Ishikawa (cell line): ENCODE results near the gene CUBN.

ENCODE experiments used
- CEBPB ChIP-seq: IDR thresholded peaks from 2 replicates; pipeline ENCODE4 v1.6.1; 2012
- CREB1 ChIP-seq: IDR thresholded peaks from 2 replicates; pipeline ENCODE4 v1.6.1; 2012; ENCODE audit warnings: low read depth
- EGR1 ChIP-seq: IDR thresholded peaks from 2 replicates; pipeline ENCODE4 v1.6.1; 2012
- EP300 ChIP-seq: IDR thresholded peaks from 2 replicates; pipeline ENCODE4 v1.6.1; 2012; ENCODE audit warnings: borderline replicate concordance
- FOXM1 ChIP-seq: IDR thresholded peaks from 2 replicates; pipeline ENCODE4 v1.6.1; 2012; ENCODE audit warnings: low read depth, borderline replicate concordance
- NFIC ChIP-seq: IDR thresholded peaks from 2 replicates; pipeline ENCODE4 v1.6.1; 2012
- RAD21 ChIP-seq: IDR thresholded peaks from 2 replicates; pipeline ENCODE4 v1.6.1; 2012; ENCODE audit warnings: low read depth
- TAF1 ChIP-seq: IDR thresholded peaks from 2 replicates; pipeline ENCODE4 v1.6.1; 2012; ENCODE audit warnings: low read depth, mild to moderate bottlenecking
- TCF12 ChIP-seq: IDR thresholded peaks from 2 replicates; pipeline ENCODE4 v1.6.1; 2012; ENCODE audit warnings: low read depth
- TEAD4 ChIP-seq: IDR thresholded peaks from 2 replicates; pipeline ENCODE4 v1.6.1; 2012
- YY1 ChIP-seq: IDR thresholded peaks from 2 replicates; pipeline ENCODE4 v1.6.1; 2012; ENCODE audit warnings: low read depth
- ZBTB7A ChIP-seq: IDR thresholded peaks from 2 replicates; pipeline ENCODE4 v1.6.1; 2012; ENCODE audit warnings: low read depth
- TF ChIP-seq, protein P1 (sequence below): IDR thresholded peaks from 2 replicates; pipeline ENCODE4 v1.6.1; 2012
- TF ChIP-seq, protein P2 (sequence below): IDR thresholded peaks from 2 replicates; pipeline ENCODE4 v1.6.1; 2012
- TF ChIP-seq, protein P3 (sequence below): IDR thresholded peaks from 2 replicates; pipeline ENCODE4 v1.6.1; 2012; ENCODE audit warnings: low read depth, mild to moderate bottlenecking

Gene CUBN

DNA sequence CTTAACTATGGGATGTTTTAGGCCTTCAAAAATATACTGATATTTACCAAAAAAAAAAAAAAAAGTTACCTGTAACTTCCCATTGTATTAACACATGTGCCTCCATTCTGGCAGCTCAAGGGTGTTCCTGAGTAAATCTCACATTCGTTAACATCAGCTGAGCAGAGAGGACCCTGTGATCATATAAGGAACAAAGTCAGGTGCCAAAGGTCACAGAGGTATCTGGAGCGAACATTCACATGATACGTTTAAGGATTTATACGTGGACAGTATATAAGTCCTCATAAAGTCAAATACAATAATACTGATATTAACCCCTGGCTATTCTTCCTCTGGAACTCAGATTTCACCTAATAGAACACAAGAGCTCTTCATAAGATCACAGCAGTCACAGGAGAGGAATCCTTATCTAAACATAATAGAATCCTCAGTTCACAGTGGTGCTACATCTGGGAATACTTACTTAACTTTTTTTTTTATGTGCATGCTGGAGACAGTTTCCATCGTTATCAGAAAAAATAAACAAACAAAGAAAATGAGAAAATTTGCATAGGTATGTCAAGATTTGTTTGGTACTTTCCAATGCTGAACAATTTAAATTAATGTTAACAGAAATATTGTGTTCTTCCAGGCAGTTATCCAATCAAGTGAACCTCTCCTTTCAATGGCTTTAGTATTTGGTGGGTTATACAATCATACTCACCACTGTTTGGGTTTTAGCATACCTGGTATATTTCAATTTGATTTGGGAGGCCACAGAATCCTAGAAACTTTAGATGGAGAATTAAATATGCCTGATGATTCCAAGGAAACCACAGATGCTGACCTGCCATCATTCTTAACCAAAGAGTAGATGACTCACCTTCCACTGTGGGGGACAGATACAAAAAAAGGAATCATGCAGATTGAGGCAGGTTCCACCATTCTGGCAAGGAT, 6.6 kb downstream of the CUBN start:
- TF ChIP-seq ZBTB7A, result no peak
- no peak for TF ChIP-seq FOXM1
- TF ChIP-seq NFIC, result no peak
- TF ChIP-seq YY1, result no peak
- no peak for TF ChIP-seq CREB1
- TF ChIP-seq TCF12, result no peak
- no peak for TF ChIP-seq RAD21
- TF ChIP-seq TEAD4, result no peak
- TF ChIP-seq, protein P1, sequence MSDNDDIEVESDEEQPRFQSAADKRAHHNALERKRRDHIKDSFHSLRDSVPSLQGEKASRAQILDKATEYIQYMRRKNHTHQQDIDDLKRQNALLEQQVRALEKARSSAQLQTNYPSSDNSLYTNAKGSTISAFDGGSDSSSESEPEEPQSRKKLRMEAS, result no peak
- TF ChIP-seq, protein P2, sequence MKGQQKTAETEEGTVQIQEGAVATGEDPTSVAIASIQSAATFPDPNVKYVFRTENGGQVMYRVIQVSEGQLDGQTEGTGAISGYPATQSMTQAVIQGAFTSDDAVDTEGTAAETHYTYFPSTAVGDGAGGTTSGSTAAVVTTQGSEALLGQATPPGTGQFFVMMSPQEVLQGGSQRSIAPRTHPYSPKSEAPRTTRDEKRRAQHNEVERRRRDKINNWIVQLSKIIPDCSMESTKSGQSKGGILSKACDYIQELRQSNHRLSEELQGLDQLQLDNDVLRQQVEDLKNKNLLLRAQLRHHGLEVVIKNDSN, result no peak
- TF ChIP-seq TAF1, result no peak

DNA sequence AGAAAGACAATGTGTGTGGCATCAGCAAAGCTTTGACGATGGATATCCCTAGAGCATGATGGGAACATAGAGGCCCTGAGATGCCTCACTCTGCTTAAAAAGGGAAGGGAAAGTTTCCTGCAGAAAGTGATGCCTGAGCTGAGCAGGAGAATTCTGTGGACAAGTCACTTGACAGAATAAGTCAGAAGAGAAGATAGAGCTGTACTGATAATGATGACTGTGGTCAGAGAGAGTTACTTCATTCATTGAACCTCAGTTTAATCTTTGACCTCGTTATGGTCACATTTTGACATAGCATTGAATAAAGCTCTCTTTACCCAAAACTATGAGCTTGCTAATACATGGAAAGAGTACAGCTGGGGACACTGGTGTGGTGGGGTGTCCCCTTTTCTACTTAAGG, 7.6 kb downstream of the CUBN start:
- TF ChIP-seq CEBPB, result no peak
- no peak for TF ChIP-seq CREB1

DNA sequence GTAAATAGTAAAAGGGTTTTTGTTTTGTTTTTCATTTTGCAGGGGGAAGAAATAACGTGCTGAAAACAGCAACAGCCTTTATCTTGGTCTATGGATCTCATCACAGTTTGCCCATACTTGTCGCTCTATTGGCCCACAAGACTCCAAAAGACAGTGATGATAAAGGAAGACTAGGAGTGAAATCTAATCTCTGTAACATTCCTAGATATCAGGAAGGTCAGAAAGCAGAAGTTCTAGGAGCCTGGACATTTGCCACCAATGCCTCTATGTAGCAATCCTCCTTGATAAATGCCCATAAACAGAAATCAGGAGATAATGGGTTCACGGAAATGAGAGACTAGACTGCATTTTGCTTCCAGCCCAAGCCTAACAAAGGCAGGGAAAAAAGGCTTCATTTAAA, 8.9 kb downstream of the CUBN start:
- TF ChIP-seq NFIC (no peak), TEAD4 (no peak), TAF1 (no peak), EP300 (no peak), CREB1 (no peak), TCF12 (no peak)
- TF ChIP-seq, protein P1, result no peak
- TF ChIP-seq, protein P3, sequence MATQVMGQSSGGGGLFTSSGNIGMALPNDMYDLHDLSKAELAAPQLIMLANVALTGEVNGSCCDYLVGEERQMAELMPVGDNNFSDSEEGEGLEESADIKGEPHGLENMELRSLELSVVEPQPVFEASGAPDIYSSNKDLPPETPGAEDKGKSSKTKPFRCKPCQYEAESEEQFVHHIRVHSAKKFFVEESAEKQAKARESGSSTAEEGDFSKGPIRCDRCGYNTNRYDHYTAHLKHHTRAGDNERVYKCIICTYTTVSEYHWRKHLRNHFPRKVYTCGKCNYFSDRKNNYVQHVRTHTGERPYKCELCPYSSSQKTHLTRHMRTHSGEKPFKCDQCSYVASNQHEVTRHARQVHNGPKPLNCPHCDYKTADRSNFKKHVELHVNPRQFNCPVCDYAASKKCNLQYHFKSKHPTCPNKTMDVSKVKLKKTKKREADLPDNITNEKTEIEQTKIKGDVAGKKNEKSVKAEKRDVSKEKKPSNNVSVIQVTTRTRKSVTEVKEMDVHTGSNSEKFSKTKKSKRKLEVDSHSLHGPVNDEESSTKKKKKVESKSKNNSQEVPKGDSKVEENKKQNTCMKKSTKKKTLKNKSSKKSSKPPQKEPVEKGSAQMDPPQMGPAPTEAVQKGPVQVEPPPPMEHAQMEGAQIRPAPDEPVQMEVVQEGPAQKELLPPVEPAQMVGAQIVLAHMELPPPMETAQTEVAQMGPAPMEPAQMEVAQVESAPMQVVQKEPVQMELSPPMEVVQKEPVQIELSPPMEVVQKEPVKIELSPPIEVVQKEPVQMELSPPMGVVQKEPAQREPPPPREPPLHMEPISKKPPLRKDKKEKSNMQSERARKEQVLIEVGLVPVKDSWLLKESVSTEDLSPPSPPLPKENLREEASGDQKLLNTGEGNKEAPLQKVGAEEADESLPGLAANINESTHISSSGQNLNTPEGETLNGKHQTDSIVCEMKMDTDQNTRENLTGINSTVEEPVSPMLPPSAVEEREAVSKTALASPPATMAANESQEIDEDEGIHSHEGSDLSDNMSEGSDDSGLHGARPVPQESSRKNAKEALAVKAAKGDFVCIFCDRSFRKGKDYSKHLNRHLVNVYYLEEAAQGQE, result no peak

DNA sequence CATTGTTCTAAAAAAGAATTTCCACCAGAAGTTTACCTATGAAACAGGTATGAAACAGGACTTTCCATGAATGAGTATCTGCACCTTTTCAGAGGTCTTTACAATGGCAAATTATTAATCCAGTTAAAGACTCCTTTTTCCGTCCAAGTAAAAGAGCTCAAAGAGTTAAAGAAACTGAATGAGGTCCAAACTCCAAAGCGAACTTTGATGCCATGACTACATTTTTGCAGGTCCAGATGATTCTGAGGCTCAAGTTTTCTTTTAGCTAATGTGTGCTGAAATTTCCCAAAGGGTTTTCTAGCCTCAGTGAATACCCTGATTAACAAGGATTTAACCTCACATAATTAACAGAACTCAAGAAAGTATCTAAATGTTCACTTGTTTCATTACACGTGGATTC, 9.8 kb downstream of the CUBN start:
- TF ChIP-seq TAF1, result no peak
- no peak for TF ChIP-seq EP300
- TF ChIP-seq TEAD4, result no peak
- TF ChIP-seq ZBTB7A, result no peak
- no peak for TF ChIP-seq TCF12
- TF ChIP-seq, protein P1, result no peak
- TF ChIP-seq, protein P3, result no peak
- TF ChIP-seq EGR1, result no peak
- no peak for TF ChIP-seq YY1
- no peak for TF ChIP-seq NFIC
- TF ChIP-seq, protein P2, result no peak
- no peak for TF ChIP-seq CREB1
- no peak for TF ChIP-seq CEBPB

DNA sequence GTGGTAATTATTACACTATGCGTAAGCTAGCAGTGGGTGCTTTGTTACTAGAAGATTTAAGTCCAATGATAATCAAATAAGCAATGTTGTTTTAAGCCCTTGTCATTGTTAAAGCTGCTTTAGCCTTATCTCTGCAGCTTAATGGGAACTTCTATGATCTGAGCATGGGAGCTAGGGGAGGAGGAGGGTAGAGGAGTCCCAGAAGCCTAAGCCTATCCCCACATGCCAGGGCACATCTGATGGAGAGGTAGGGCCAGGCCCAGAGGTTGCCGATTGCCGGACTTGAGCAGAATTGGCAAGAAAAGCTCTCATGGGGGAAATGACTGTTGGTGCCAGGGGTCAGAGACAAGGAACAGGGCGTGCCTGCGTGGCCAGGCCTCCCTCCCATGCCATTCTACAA, 13.4 kb downstream of the CUBN start:
- TF ChIP-seq TCF12 (no peak), EP300 (no peak), RAD21 (no peak), ZBTB7A (no peak), TEAD4 (no peak), CREB1 (no peak), NFIC (no peak), CEBPB (no peak), YY1 (no peak), EGR1 (no peak), FOXM1 (no peak)
- TF ChIP-seq, protein P1, result no peak
- TF ChIP-seq, protein P2, result no peak
- TF ChIP-seq, protein P3, result no peak
